Fibroblast of peridontal ligament (primary cell): Measurements from ENCODE around the gene HTT.
"Not testable (repeated sequence)": the region's sequence is repeated elsewhere in the genome, so short reads cannot be mapped to it uniquely, and the experiment has no call there.

Experiments used
- DNase-seq: peaks from one replicate; pipeline ENCODE4 v3.0.0-alpha.2; 2010; ENCODE audit errors: extremely low read depth

The HTT gene

DNA sequence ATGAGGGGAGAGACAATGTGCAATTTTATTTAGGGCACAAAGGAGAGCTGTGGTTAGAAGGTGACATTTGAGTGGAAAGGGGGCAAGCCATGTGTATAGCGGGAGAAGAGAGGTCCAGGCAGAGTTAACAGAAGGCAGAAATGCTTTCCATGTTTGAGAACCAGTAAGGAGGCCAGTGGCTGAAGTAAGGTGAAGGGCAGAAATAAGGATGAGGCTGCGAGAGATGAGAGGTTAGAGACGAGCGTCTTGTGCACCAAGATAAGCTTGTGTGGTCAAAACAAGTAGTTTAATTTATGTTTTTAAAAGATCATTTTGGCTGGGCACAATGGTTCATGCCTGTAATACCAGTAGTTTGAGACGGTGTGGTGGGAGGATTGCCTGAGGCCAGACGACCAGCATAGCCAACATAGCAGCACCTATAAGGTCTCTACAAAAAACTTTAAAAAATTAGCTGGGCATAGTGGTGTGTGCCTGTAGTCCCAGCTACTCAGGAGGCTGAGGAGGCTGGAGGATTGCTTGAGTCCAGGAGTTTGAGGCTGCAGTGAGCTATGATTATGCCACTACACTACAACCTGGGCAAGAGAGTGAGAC lies 8.5 kb downstream of the HTT start:
- no peak for DNase-seq

DNA sequence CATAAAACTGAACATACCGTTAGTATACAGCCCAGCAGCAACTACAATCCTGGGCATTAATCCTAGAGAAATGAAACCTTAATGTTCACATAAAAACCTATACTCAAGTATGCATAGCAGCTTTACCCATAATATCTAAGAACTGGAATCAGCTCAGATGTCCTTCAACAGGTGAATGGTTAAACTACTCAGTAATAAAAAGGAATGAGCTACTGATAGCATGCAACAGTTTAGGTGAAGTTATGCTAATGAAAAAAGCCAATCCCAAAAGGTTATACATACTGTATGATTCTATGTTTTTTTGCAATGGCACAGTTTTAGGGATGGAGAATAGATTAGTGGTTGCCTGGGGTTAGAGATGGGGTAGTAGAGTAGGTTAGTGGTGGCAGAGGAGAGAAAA lies 9.3 kb downstream of the HTT start:
- DNase-seq: no peak

DNA sequence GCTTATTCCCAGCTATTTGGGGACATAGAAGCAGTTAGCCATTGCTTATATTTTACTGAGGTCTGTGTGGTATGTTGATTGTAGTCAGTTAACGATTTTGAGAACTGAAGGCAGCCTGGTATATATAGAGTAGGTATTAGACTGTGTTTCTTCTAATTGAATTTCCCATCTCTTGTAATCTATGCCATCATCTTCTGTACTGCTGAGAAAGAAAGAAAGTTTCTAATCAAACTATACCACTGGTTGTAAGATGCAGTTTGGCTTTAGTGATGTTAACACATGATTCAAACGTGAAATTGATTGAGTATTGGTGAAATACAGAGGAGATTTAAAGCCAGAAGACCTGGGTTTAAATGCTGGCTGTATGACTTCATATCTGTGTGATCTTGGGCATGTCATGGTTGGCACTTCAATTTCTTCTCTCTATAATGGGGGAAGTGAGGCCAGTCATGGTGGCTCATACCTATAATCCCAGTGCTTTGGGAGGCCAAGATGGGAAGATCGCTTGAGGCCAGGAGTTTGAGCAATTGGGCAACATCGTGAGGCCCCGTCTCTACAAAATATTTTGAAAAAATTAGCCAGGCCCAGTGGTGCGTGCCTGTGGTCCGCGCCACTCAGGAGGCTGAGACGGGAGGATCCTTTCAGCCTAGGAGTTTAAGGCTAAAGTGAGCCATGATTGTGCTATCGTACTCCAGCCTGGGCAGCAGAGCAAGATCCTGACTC lies 11.6 kb downstream of the HTT start:
- DNase-seq: no peak

DNA sequence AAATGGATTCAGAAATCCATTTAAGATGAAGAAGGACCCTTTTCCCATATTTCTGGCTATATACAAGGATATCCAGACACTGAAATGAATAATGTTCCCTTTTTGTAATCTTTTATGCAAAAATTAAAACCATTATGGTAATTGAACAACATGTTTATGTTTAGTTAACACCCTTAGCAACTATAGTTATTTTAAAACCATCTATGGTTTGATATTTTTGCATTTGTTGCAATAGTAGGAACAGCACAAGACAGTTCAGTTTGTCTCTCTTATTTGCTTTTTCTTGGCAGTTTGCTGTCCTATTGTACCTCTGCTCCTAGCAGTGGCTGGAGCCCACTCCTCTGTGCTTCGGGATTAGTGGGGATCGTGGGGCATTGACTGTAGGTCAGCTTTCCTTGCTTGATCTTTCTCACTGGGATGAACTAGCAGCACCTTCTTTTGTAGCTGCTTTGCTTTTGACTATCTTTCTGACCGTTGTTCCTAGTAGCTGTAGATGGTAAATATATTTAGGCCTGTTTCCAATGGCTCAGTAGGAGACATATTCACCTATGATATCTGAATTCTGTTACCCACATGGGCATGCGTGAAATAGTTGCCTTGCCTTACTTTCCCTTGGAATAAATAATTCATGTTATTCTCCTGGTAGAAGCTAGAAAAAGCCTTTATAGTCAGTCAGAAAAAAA lies 12.8 kb downstream of the HTT start:
- DNase-seq: no peak

DNA sequence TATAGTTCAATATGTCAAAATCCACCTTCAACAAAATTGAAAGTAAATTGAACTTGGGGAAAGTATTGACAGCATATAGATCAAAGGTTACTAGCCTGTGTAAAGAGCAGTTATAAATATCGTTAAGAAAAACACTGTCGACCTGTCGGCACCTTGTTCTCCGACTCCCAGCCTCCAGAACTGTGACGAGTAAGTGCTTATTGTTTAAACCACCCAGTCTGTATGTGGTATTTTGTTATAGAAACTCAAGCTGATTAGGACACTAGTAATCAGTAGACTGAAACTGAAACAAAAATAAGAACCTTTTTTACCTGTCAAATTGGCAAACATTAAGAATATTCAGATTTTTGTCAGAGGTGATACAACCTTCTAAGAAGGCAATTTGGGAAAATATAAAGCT lies 17.0 kb downstream of the HTT start:
- no peak for DNase-seq

DNA sequence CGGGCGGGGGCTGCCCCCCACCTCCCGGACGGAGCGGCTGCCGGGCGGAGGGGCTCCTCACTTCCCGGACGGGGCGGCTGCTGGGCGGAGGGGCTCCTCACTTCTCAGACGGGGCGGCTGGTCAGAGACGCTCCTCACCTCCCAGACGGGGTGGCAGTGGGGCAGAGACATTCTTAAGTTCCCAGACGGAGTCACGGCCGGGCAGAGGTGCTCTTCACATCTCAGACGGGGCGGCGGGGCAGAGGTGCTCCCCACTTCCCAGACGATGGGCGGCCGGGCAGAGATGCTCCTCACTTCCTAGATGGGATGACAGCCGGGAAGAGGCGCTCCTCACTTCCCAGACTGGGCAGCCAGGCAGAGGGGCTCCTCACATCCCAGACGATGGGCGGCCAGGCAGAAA lies 20.2 kb downstream of the HTT start:
- not testable (repeated sequence) for DNase-seq

DNA sequence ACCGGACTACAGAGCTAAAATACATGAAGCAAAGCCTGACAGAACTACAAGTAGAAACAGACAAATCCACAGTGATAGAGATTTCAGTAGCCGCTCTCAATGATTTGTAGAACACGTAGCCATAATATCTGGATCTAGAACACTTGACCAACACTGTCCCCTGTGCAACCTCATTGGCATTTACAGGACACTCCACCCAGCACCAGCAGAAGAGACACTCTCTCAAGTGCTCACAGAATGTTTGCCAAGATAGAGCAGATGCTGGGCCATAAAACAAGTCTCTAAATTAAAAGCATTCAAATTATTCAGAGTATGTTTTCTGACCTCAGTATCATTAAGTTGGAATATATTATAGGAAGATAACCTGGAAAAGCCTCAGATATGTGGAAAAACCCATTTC lies 21.7 kb downstream of the HTT start:
- no peak for DNase-seq

DNA sequence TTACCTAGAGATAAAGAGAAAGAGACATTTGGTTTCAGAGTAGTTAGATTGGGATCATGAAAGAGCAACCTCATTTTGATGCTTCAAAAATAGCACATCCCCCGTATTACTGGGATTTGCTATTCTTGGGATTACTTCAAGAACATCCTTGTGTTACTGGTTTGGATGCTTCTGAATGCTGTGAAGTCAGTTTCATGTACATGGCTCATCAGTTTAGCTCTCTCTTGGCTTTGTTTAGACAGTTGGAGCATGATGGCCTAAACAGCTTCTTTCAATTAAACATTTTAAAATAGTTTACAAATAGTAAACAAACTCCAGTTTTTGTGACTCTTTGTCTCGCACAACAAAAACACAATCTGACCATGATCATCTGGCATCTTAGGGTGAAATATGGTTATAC lies 23.9 kb downstream of the HTT start:
- DNase-seq: no peak

DNA sequence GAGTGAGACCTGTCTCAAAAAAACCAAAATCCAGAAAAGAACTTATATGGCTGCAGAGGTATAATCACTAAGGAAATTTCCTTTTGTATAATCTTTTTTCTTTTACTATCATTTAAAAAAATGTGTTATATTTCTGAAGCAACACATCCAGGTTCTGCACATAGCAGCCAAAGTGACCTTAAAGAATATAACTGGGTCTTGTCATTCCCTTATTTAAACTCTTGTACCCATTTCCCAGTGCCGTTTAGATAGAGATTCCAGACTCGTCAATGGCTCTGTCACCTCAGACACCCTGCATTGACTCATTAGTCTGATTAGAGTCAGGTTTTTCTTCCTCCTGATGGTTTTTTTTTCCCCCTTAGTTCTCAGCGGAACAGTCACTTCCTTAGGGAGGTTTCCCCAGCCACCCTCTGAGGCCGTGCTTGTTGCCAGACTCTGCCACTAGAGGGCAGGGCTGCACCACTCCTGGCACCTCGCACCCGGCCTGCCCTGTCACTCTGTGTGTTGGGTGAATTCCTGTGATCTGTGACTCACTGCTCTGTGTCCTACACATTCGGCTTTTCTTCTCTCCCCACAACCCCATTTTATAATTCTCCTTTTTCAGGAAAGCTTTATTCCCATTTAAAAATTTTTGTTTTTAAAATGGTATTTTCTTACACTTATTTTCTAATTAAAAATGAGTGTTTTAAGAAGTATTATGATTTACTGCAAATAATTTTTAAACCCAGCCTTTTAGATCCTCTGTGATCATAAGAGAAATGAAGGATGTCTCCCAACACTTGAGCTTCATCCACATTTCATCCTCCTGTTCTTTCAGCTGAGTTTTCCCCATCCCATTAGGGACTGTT lies 32.1 kb downstream of the HTT start:
- peak; percentile 89 for DNase-seq

DNA sequence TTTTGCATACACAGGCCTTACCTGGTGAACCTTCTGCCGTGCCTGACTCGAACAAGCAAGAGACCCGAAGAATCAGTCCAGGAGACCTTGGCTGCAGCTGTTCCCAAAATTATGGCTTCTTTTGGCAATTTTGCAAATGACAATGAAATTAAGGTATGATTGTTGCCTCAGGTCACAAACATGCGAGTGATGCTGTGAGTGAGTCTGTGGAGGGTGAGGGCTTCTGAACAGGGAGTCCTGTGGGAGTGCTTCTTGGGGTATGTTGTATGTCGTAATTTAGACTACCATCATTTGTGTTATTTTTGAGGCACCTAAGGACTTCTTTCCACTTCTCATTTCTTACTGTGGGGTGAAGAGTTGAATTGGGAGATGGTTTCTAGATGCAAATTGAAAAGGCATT lies 32.8 kb downstream of the HTT start:
- no peak for DNase-seq

DNA sequence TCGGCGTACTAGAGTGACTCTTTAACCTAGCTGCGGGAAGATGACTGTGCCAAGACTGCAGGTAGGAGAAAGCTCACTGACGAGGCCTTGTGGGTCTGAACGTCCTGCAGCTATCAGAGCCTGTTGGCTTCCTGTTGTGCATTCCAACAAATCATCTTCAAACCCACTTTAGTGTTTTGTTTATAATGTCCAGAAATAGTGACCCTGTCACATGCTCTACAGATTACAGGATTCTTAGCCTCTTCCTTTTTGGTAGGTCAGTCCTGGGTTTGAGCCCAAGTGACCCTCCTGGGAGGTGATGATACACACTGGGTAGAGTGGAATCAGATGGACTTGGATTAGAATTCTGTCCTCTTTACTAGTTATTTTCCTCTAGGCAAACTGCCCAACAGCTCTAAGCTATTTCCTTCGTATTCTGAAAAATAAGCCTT lies 33.2 kb downstream of the HTT start:
- peak; percentile 61 for DNase-seq

DNA sequence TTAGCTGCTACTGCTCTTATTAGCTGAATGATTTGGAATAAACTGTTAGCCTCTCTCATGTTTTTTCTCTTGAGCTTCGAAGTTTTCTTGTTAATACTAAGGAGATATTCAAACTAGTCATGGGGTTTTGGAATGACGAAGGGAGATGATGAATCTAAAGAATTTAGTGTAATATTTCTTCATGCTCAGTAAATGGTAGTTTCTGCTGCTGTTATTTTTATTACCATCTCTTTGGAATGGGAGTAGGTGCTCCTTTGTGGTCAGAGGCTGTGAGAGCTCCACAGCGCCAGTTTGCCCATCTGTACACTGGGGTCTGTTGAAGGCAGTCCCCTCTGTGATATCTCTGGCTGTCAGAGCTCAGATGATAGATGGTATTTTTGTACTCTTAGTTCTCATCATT lies 33.7 kb downstream of the HTT start:
- peak; percentile 37 for DNase-seq

DNA sequence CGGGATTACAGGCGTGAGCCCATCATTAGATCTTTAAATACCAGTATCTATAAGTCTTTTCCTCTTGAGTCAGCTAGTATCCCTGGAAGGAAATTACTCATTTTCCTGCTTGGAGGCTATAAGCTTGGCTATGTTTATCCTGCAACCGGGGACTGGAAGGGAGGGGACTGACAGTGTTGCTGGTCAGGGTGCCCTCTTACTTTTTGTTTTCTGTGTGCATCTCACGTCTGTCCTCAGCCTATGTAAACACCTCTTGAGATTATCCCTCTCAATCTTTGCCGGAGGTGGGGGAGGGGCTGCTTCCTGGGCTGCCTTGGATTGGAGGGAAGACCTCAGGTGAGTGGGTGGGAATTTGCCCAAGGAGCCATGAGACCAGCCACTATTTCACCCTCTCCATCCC lies 37.0 kb downstream of the HTT start:
- DNase-seq: no peak

DNA sequence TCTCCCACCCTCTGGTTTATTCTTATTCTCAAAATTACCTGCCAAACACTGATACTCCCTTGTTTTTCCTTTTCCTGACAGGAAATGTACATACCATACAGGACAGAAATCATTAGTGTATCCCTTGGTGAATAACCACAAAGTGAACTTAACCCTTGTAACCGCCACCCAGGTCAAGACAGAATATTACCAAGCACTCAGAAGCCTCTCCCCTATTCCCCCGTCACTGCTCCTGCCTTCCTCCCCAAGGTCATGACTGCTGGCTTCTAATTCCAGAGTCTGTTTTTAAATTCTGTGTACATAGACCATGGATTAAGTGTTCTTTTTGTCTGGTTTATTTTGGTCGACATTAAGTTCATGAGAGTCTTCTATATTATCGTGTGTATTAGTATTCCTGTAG lies 37.7 kb downstream of the HTT start:
- no peak for DNase-seq

DNA sequence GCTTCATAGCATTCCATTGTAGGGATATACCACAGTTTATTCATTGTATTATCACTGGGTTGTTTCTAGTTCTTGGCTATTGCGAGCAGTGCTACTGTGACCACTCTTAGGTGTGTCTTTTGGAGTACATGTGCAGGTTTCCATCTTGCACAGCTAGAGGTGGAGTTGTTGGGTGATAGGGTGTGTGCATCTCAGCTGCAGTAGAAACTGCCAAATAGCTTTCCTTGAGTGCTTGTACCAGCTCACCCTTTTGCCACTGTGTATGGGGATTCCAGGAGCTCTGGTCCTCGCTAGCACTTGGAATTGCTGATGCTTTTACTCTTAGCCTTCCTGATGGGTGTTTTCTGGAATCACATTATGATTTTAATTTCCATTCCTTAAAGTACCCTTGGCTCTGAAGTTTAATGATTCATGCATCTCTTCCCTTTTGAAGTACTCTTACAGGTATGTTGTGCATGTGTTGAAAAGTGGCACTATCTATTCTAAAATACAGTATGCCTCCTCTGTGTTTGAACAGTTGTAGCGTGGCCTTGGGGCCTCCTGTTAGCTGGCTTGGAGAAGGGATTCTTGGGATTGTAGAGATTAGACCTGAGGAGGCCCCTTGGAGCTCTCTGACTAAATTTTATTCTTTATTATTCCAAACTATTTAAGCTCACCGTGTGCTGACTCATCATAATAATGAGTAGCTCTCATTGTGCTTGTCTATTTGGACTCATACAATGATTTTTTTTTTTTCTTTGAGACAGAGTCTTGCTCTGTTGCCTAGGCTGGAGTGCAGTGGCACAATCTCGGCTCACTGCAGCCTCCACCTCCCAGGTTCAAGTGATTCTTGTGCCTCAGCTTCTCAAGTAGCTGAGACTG lies 38.4 kb downstream of the HTT start:
- DNase-seq: no peak

DNA sequence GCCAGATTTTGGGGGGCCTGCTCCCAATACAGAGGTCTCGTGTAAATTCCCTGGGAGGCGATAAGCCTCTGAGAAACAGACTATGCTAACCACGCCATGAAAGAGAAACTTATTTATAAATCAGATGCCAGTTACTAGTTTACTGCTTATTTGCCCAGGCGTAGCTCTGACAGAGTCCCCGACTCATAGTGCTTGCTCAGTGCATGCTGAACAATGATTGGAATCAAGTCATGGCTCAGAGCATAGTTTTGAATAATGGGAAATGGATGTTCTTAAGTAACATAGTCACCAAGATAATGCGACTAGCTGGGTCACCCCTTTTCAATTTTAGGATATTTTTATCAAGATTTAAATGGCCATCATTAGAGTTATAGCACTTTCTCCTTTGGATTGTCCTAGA lies 39.9 kb downstream of the HTT start:
- DNase-seq: no peak

DNA sequence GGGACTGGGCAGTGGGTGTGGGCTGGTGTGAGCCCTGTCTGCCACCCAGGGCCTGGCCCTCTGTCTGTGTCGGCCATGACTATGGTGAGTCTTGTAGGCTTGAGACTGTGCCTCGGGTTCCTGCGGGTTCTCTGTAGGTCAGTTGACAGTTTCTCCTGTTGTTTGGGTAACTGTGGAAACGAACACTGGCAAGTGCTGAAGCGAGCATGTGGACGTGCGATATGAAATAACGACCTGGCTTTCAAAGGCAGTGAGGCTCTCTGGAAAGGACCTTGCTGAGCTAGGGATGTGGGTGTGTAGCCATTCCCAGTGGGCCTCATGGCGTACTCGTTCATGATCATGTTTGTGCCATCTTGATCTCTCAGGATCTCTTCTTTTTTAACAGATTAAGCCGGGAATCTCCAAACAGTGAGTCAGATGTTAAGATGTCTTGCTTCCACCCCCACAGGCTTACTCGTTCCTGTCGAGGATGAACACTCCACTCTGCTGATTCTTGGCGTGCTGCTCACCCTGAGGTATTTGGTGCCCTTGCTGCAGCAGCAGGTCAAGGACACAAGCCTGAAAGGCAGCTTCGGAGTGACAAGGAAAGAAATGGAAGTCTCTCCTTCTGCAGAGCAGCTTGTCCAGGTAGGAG lies 41.3 kb downstream of the HTT start:
- no peak for DNase-seq

DNA sequence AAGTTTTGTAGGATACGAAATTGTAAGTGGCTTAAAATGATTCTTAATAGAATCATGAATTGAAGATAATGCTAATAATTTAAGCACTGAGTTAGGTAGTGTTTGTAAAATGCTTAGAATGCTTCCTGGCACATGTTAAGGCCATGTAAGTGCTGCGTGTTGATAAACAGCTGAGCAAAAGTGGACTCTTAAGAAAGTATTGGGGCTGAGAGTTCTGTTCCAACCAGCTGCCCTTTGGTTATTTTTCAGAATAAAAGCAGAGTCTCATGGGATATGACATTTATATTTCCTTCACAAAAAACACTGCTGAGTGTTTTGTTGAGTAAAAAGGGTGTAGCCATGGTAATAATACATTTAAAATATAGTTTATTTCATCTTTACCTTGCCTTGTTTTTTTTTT lies 42.5 kb downstream of the HTT start:
- DNase-seq: no peak

DNA sequence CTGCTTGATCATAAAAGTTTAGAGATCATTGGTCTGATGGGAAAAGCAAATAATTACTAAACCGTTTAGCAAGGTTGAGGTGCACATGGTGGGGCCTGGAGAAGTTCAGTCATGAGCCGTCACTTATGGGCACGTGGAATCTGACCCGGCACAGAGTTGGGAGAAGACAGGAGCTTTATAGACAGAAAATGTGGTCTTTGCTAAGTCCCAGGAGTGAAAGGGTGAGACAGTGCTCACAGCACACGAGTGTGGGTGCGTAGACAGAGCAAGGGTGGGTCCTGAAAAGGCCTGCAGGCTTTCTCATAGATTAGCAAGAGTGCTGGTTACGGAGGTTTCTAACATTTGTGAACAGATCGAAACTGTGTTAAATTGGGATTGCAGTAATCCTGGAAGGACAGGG lies 43.8 kb downstream of the HTT start:
- DNase-seq: no peak

DNA sequence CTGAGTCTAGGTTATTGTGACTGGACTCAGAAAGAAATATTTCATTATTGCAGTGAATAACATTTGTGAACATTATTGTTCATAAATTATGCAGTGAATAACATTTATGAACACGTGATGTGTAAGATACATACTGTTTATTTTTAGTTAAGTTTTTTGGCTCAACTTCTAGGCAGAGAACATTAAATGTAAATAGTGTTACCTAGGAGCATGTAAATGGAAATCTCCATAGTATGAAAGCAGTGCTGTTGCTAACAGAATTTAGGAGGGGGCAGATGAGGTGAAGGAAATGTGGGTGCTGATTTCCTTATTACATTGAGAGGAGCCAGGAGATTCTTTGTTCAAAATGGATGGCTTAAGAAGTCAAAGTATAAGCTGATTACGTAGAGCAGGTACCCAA lies 45.0 kb downstream of the HTT start:
- no peak for DNase-seq

DNA sequence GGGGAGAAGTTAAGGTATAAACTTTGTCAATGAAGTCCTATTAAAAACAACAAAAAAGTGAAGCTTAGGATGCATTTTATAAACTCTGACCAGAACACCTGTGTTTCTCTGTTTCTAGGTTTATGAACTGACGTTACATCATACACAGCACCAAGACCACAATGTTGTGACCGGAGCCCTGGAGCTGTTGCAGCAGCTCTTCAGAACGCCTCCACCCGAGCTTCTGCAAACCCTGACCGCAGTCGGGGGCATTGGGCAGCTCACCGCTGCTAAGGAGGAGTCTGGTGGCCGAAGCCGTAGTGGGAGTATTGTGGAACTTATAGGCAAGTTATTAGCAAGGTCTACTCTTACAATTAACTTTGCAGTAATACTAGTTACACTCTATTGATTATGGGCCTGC lies 46.6 kb downstream of the HTT start:
- no peak for DNase-seq
